ENCODE results near the gene PCBP3. TPM values are rescaled to one million over a fixed set of nuclear protein-coding genes. Genes with fewer than 3 reads are reported as not detected.

The PCBP3 gene
- total and polyA plus RNA-seq, 4 donors = 0.36 to 1.6 (median 0.42) TPM

GRCh38 chr21:45750936-45751335 lies 107.4 kb downstream of the PCBP3 start:
- Histone ChIP-seq H3K36me3 (ENCODE audit: control insufficient read depth in 4 of 4, insufficient read depth in 3 of 4, low read depth in 1 of 4, low read length in 3 of 4) (no peaks in the 10 kb centered on the region), H3K9ac (ENCODE audit: low read depth in 1 of 2, low read length in 2 of 2) (no peak overlapping the region), H3K27me3 (ENCODE audit: control insufficient read depth in 4 of 4, insufficient read depth in 4 of 4, low read length in 3 of 4) (peaks cover 0 to 3% (median 0%) of the 10 kb centered on the region in 4 donors), H3K9me3 (ENCODE audit: control insufficient read depth in 4 of 4, low read length in 3 of 4) (peaks cover 0 to 6% (median under 1%) of the 10 kb centered on the region in 4 donors), H3K4me3 (ENCODE audit: low read depth in 1 of 3, low read length in 3 of 3) (no peak overlapping the region), H3K4me1 (ENCODE audit: control insufficient read depth in 4 of 4, insufficient read depth in 4 of 4, low read length in 3 of 4) (no peaks in the 10 kb centered on the region), H3K27ac (ENCODE audit: low read depth in 1 of 2, low read length in 2 of 2) (no peak overlapping the region)
- TF ChIP-seq JUND (IDR thresholded peaks at IDR 0.05) = no peak
- no peak for TF ChIP-seq CTCF (IDR thresholded peaks at IDR 0.05; ENCODE audit: low read depth, low read length, missing input control)
- no peak for TF ChIP-seq RXRA (IDR thresholded peaks at IDR 0.05)
- no peak for TF ChIP-seq RAD21 (IDR thresholded peaks at IDR 0.05)
- TF ChIP-seq YY1 (IDR thresholded peaks at IDR 0.05) = no peak
- no peak for TF ChIP-seq FOXA2 (IDR thresholded peaks at IDR 0.05)
- no peak for TF ChIP-seq EGR1 (IDR thresholded peaks at IDR 0.05; ENCODE audit: low read depth in 2 of 2)
- TF ChIP-seq TAF1 (conservative IDR thresholded peaks at IDR 0.05) = no peak
- no peak for TF ChIP-seq ZBTB33 (IDR thresholded peaks at IDR 0.05)
- TF ChIP-seq HNF4G (IDR thresholded peaks at IDR 0.05) = no peak
- no peak for TF ChIP-seq ATF3 (IDR thresholded peaks at IDR 0.05)
- TF ChIP-seq REST (IDR thresholded peaks at IDR 0.05) = no peak
- no peak for TF ChIP-seq MAX (IDR thresholded peaks at IDR 0.05)
- no peak for TF ChIP-seq HNF4A (conservative IDR thresholded peaks at IDR 0.05)
- no peak for TF ChIP-seq GABPA (IDR thresholded peaks at IDR 0.05 in 1 of 2, conservative IDR thresholded peaks at IDR 0.05 in 1 of 2)
- WGBS = 64% methylated on average over 5 of the region's 5 CpGs
- DNase-seq (ENCODE audit: low spot score) = no peak

GRCh38 chr21:45753445-45753844 lies 109.9 kb downstream of the PCBP3 start:
- peaks cover 0 to 6% (median 1%) of the 10 kb centered on the region in 4 donors for H3K9me3 ChIP-seq (ENCODE audit: control insufficient read depth in 4 of 4, low read length in 3 of 4)
- H3K4me1 ChIP-seq (ENCODE audit: control insufficient read depth in 4 of 4, insufficient read depth in 4 of 4, low read length in 3 of 4) = no peaks in the 10 kb centered on the region
- H3K9ac ChIP-seq (ENCODE audit: low read depth in 1 of 2, low read length in 2 of 2) = no peak overlapping the region
- WGBS = 63% methylated on average over 1 of the region's 1 CpG
- no peak overlapping the region for H3K27ac ChIP-seq (ENCODE audit: low read depth in 1 of 2, low read length in 2 of 2)
- no peak for DNase-seq (ENCODE audit: low spot score)
- H3K36me3 ChIP-seq (ENCODE audit: control insufficient read depth in 4 of 4, insufficient read depth in 3 of 4, low read depth in 1 of 4, low read length in 3 of 4) = no peaks in the 10 kb centered on the region
- no peak overlapping the region for H3K4me3 ChIP-seq (ENCODE audit: low read depth in 1 of 3, low read length in 3 of 3)
- peaks cover 0 to 3% (median 0%) of the 10 kb centered on the region in 4 donors for H3K27me3 ChIP-seq (ENCODE audit: control insufficient read depth in 4 of 4, insufficient read depth in 4 of 4, low read length in 3 of 4)
- TF ChIP-seq RAD21 (IDR thresholded peaks at IDR 0.05) (no peak), TAF1 (conservative IDR thresholded peaks at IDR 0.05) (no peak), HNF4A (conservative IDR thresholded peaks at IDR 0.05) (no peak), ATF3 (IDR thresholded peaks at IDR 0.05) (no peak), GABPA (IDR thresholded peaks at IDR 0.05 in 1 of 2, conservative IDR thresholded peaks at IDR 0.05 in 1 of 2) (no peak), SP1 (IDR thresholded peaks at IDR 0.05) (no peak), MAX (IDR thresholded peaks at IDR 0.05) (no peak), REST (IDR thresholded peaks at IDR 0.05) (no peak), ZBTB33 (IDR thresholded peaks at IDR 0.05) (no peak), NR2F2 (IDR thresholded peaks at IDR 0.05) (no peak)
